IPS-20b (cell line): ENCODE measurements around the gene MAP7D2.

ENCODE experiments used
- H3K27ac ChIP-seq: one replicate; pipeline ENCODE4 v1.5.1; 2013; ENCODE audit warnings: low read length
- H3K27me3 ChIP-seq: 2 replicates; pipeline ENCODE4 v1.6.1; 2013; ENCODE audit warnings: mild to moderate bottlenecking, low read length, inconsistent platforms; ENCODE audit not compliant: insufficient read depth
- H3K36me3 ChIP-seq: 2 replicates; pipeline ENCODE4 v1.6.1; 2013; ENCODE audit warnings: low read depth, mild to moderate bottlenecking, inconsistent platforms, low read length, moderate library complexity; ENCODE audit not compliant: insufficient read depth
- H3K4me1 ChIP-seq: 2 replicates; pipeline ENCODE4 v1.6.1; 2013; ENCODE audit warnings: mild to moderate bottlenecking, control low read depth, inconsistent platforms, low read length, moderate library complexity; ENCODE audit not compliant: insufficient read depth
- H3K4me3 ChIP-seq: 2 replicates; pipeline ENCODE4 v1.5.1; 2013; ENCODE audit warnings: mild to moderate bottlenecking, low read length, inconsistent platforms
- H3K9ac ChIP-seq: 2 replicates; pipeline ENCODE4 v1.6.1; 2013; ENCODE audit warnings: low read depth, mild to moderate bottlenecking, inconsistent platforms, low read length, moderate library complexity
- H3K9me3 ChIP-seq: 2 replicates; pipeline ENCODE4 v1.6.1; 2013; ENCODE audit warnings: mild to moderate bottlenecking, low read depth, low read length, inconsistent platforms; ENCODE audit not compliant: insufficient read depth

Gene MAP7D2

GRCh38 chrX:19990556-19991349 lies 126.0 kb downstream of the MAP7D2 start, which contains the start of gene BCLAF3:
TSS of gene BCLAF3 (minus strand) at chrX:19991061. CDS start at chrX:19970264, 20,797 bp downstream.
- no peak within 1 kb of the TSS for H3K27ac ChIP-seq

GRCh38 chrX:19990151-19990555 lies 126.6 kb downstream of the MAP7D2 start:
- Histone ChIP-seq H3K27ac (no peak overlapping the region), H3K9ac (peak overlapping the region; percentile 53; the same call in 1 of the 2 replicates), H3K27me3 (no peaks in the 10 kb centered on the region), H3K4me3 (peak overlapping the region; percentile 76), H3K4me1 (no peaks in the 10 kb centered on the region), H3K36me3 (no peaks in the 10 kb centered on the region), H3K9me3 (no peaks in the 10 kb centered on the region)

More at GRCh38 chrX:19990556-19991349, 126.0 kb downstream of the MAP7D2 start, which contains the start of gene BCLAF3:
- H3K9ac ChIP-seq, result peak within 1 kb of the TSS; percentile 53; the same call in 1 of the 2 replicates
- no peaks in the 10 kb centered on the region for H3K4me1 ChIP-seq
- peak within 1 kb of the TSS; percentile 76 for H3K4me3 ChIP-seq
- H3K36me3 ChIP-seq, result no peaks in the 10 kb centered on the region
- no peaks in the 10 kb centered on the region for H3K9me3 ChIP-seq
- no peaks in the 10 kb centered on the region for H3K27me3 ChIP-seq

- Histone ChIP-seq H3K4me1 (no peaks in the 10 kb centered on the region), H3K36me3 (no peaks in the 10 kb centered on the region), H3K27ac (no peak overlapping the region), H3K4me3 (no peak overlapping the region), H3K9me3 (no peaks in the 10 kb centered on the region), H3K9ac (no peak overlapping the region), H3K27me3 (no peaks in the 10 kb centered on the region)
Measured at GRCh38 chrX:19987856-19988255, 128.9 kb downstream of the MAP7D2 start.

GRCh38 chrX:19986531-19986930 lies 130.2 kb downstream of the MAP7D2 start:
- no peaks in the 10 kb centered on the region for H3K27me3 ChIP-seq

GRCh38 chrX:19981947-19982346 lies 134.8 kb downstream of the MAP7D2 start:
- Histone ChIP-seq H3K4me1 (no peaks in the 10 kb centered on the region), H3K27me3 (no peaks in the 10 kb centered on the region), H3K9me3 (no peaks in the 10 kb centered on the region), H3K9ac (no peak overlapping the region), H3K4me3 (no peak overlapping the region), H3K27ac (no peak overlapping the region), H3K36me3 (no peaks in the 10 kb centered on the region)

More at GRCh38 chrX:19986531-19986930, 130.2 kb downstream of the MAP7D2 start:
- Histone ChIP-seq H3K27ac (no peak overlapping the region), H3K4me1 (no peaks in the 10 kb centered on the region), H3K36me3 (no peaks in the 10 kb centered on the region), H3K9me3 (no peaks in the 10 kb centered on the region), H3K4me3 (no peak overlapping the region), H3K9ac (no peak overlapping the region)

- no peaks in the 10 kb centered on the region for H3K9me3 ChIP-seq
- no peaks in the 10 kb centered on the region for H3K27me3 ChIP-seq
- H3K27ac ChIP-seq, result no peak overlapping the region
- no peaks in the 10 kb centered on the region for H3K4me1 ChIP-seq
- no peaks in the 10 kb centered on the region for H3K36me3 ChIP-seq
- no peak overlapping the region for H3K4me3 ChIP-seq
- H3K9ac ChIP-seq, result no peak overlapping the region
Measured at GRCh38 chrX:19975845-19976244, 140.9 kb downstream of the MAP7D2 start.

- H3K9ac ChIP-seq, result no peak overlapping the region
- H3K36me3 ChIP-seq, result no peaks in the 10 kb centered on the region
- no peak overlapping the region for H3K4me3 ChIP-seq
- H3K27me3 ChIP-seq, result no peaks in the 10 kb centered on the region
- H3K27ac ChIP-seq, result no peak overlapping the region
- no peaks in the 10 kb centered on the region for H3K4me1 ChIP-seq
- H3K9me3 ChIP-seq, result no peaks in the 10 kb centered on the region
Measured at GRCh38 chrX:19972984-19973383, 143.7 kb downstream of the MAP7D2 start.

GRCh38 chrX:19968276-19968675 lies 148.4 kb downstream of the MAP7D2 start:
- no peaks in the 10 kb centered on the region for H3K4me1 ChIP-seq
- peaks cover 18% of the 10 kb centered on the region for H3K36me3 ChIP-seq
- no peak overlapping the region for H3K27ac ChIP-seq
- no peak overlapping the region for H3K9ac ChIP-seq
- no peaks in the 10 kb centered on the region for H3K27me3 ChIP-seq
- H3K4me3 ChIP-seq, result no peak overlapping the region
- no peaks in the 10 kb centered on the region for H3K9me3 ChIP-seq

GRCh38 chrX:19966056-19966455 lies 150.7 kb downstream of the MAP7D2 start:
- peaks cover 18% of the 10 kb centered on the region for H3K36me3 ChIP-seq
- H3K4me1 ChIP-seq, result no peaks in the 10 kb centered on the region

GRCh38 chrX:19964017-19964710 lies 152.5 kb downstream of the MAP7D2 start:
- H3K27me3 ChIP-seq, result no peaks in the 10 kb centered on the region
- no peaks in the 10 kb centered on the region for H3K9me3 ChIP-seq
- H3K4me3 ChIP-seq, result no peak overlapping the region
- H3K4me1 ChIP-seq, result no peaks in the 10 kb centered on the region
- H3K27ac ChIP-seq, result no peak overlapping the region
- peaks cover 18% of the 10 kb centered on the region for H3K36me3 ChIP-seq
- no peak overlapping the region for H3K9ac ChIP-seq

More at GRCh38 chrX:19966056-19966455, 150.7 kb downstream of the MAP7D2 start:
- H3K9ac ChIP-seq, result no peak overlapping the region
- H3K9me3 ChIP-seq, result no peaks in the 10 kb centered on the region
- no peak overlapping the region for H3K4me3 ChIP-seq
- H3K27ac ChIP-seq, result no peak overlapping the region
- no peaks in the 10 kb centered on the region for H3K27me3 ChIP-seq

- H3K27me3 ChIP-seq, result no peaks in the 10 kb centered on the region
- H3K27ac ChIP-seq, result no peak overlapping the region
Measured at GRCh38 chrX:19960913-19961312, 155.8 kb downstream of the MAP7D2 start.

More at GRCh38 chrX:19960913-19961312, 155.8 kb downstream of the MAP7D2 start:
- Histone ChIP-seq H3K9me3 (no peaks in the 10 kb centered on the region), H3K4me1 (no peaks in the 10 kb centered on the region), H3K9ac (no peak overlapping the region), H3K4me3 (no peak overlapping the region), H3K36me3 (peaks cover 15% of the 10 kb centered on the region)
